Measurements from ENCODE around the gene BRK1. TPM values are rescaled to one million over a fixed set of nuclear protein-coding genes. Genes with fewer than 3 reads are reported as not detected.

The BRK1 gene
- total RNA-seq, 1 experiment from 2014 or later = 123 TPM

GRCh38 chr3:10142707-10143560 is 27.5 kb downstream of the BRK1 start:
- Histone ChIP-seq H3K9me3 (ENCODE audit: low read depth, low read length, poor library complexity, severe bottlenecking) (no peaks in the 10 kb centered on the region), H3K36me3 (ENCODE audit: insufficient read depth, low read length, poor library complexity, severe bottlenecking) (peaks cover 16% of the 10 kb centered on the region), H3K4me1 (ENCODE audit: insufficient read depth, low read length, poor library complexity, severe bottlenecking) (peaks cover 8% of the 10 kb centered on the region), H3K27me3 (replicated peaks; ENCODE audit: insufficient read depth, low read depth, low read length, poor library complexity) (no peaks in the 10 kb centered on the region), H3K27ac (ENCODE audit: low read depth, low read length, poor library complexity, severe bottlenecking) (no peak overlapping the region), H3K4me3 (ENCODE audit: low read depth, low read length, poor library complexity, severe bottlenecking) (peak overlapping the region; percentile 78)
- DNase-seq (ENCODE audit: low spot score) = no peak
- no peak for TF ChIP-seq EZH2 (IDR thresholded peaks at IDR 0.05; ENCODE audit: borderline replicate concordance, low read depth, low read length, poor library complexity, severe bottlenecking)
- TF ChIP-seq CTCF (conservative IDR thresholded peaks at IDR 0.05; ENCODE audit: low read depth, low read length) = no peak
- CTCF ChIA-PET = interaction anchor here (1.0 kb wide), 1 partner anchor 17 kb away, joined by 8 read pairs; no protein-coding TSS in a partner anchor
- POLR2A ChIA-PET (ENCODE audit: low non-redundant PET) = no interaction called here
- intact Hi-C loops (cut with micrococcal nuclease; ENCODE audit: unreplicated experiment) = no loop called here
- BruUV-seq (replicated peaks) = no TSS peak

DNA sequence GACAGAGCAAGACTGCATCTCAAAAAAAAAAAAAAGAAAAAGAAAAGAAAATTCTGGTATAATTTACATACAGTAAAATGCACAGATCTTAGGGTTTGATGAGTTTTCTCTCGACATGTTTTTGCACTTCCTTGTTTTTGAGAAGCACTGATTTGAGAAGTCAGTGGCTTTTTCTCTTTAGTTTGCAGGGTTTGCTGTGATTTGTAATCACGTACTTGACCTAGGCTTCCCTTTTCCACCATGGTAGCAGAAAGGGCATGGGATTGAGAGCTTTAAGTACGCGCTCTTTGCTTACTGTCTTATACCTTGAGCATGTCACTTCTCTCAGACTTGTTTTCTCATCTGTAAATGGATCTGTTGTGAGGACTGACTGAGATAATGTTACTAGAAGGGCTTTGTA is 30.2 kb downstream of the BRK1 start:
- no peaks in the 10 kb centered on the region for H3K27me3 ChIP-seq (replicated peaks; ENCODE audit: insufficient read depth, low read depth, low read length, poor library complexity)
- peaks cover 8% of the 10 kb centered on the region for H3K4me1 ChIP-seq (ENCODE audit: insufficient read depth, low read length, poor library complexity, severe bottlenecking)
- no TSS peak for BruUV-seq (replicated peaks)
- intact Hi-C loops (cut with micrococcal nuclease; ENCODE audit: unreplicated experiment) = no loop called here
- H3K27ac ChIP-seq (ENCODE audit: low read depth, low read length, poor library complexity, severe bottlenecking) = no peak overlapping the region
- peaks cover 31% of the 10 kb centered on the region for H3K36me3 ChIP-seq (ENCODE audit: insufficient read depth, low read length, poor library complexity, severe bottlenecking)
- ChIA-PET POLR2A (ENCODE audit: low non-redundant PET) (no interaction called here), CTCF (no interaction called here)
- H3K9me3 ChIP-seq (ENCODE audit: low read depth, low read length, poor library complexity, severe bottlenecking) = no peaks in the 10 kb centered on the region
- no peak overlapping the region for H3K4me3 ChIP-seq (ENCODE audit: low read depth, low read length, poor library complexity, severe bottlenecking)
- no peak for TF ChIP-seq EZH2 (IDR thresholded peaks at IDR 0.05; ENCODE audit: borderline replicate concordance, low read depth, low read length, poor library complexity, severe bottlenecking)
- TF ChIP-seq CTCF (conservative IDR thresholded peaks at IDR 0.05; ENCODE audit: low read depth, low read length) = no peak
- no peak for DNase-seq (ENCODE audit: low spot score)

GRCh38 chr3:10149226-10149625 is 33.8 kb downstream of the BRK1 start:
- intact Hi-C loops (cut with micrococcal nuclease; ENCODE audit: unreplicated experiment) = no loop called here
- CTCF ChIA-PET = no interaction called here
- no peaks in the 10 kb centered on the region for H3K4me1 ChIP-seq (ENCODE audit: insufficient read depth, low read length, poor library complexity, severe bottlenecking)
- POLR2A ChIA-PET (ENCODE audit: low non-redundant PET) = no interaction called here
- H3K36me3 ChIP-seq (ENCODE audit: insufficient read depth, low read length, poor library complexity, severe bottlenecking) = peaks cover 55% of the 10 kb centered on the region
- TF ChIP-seq CTCF (conservative IDR thresholded peaks at IDR 0.05; ENCODE audit: low read depth, low read length) (no peak), EZH2 (IDR thresholded peaks at IDR 0.05; ENCODE audit: borderline replicate concordance, low read depth, low read length, poor library complexity, severe bottlenecking) (no peak)
- H3K27me3 ChIP-seq (replicated peaks; ENCODE audit: insufficient read depth, low read depth, low read length, poor library complexity) = no peaks in the 10 kb centered on the region
- no peaks in the 10 kb centered on the region for H3K9me3 ChIP-seq (ENCODE audit: low read depth, low read length, poor library complexity, severe bottlenecking)
- H3K27ac ChIP-seq (ENCODE audit: low read depth, low read length, poor library complexity, severe bottlenecking) = no peak overlapping the region
- H3K4me3 ChIP-seq (ENCODE audit: low read depth, low read length, poor library complexity, severe bottlenecking) = no peak overlapping the region
- DNase-seq (ENCODE audit: low spot score) = no peak
- BruUV-seq (replicated peaks) = no TSS peak
